T-helper 17 cell (primary cell): ENCODE results near the gene CIDEA. TPM values are rescaled to one million over a fixed set of nuclear protein-coding genes. Genes with fewer than 3 reads are reported as not detected.

Experiments
- ATAC-seq: fragments of 150-1000 bp; cut with Tn5 transposase; 2 replicates; pipeline ENCODE4 v1.10.0; 2021; ENCODE audit warnings: mild to moderate bottlenecking, moderate library complexity
- DNase-seq, 3 donors: peaks; one replicate each; pipeline versions ENCODE4 v3.0.0 to v3.0.0-alpha.2; 2020 to 2021
- H3K9me3 ChIP-seq: one replicate; pipeline ENCODE4 v1.7.0; 2013; ENCODE audit warnings: low read length, mild to moderate bottlenecking; ENCODE audit not compliant: control insufficient read depth, poor library complexity, severe bottlenecking
- H3K27ac Mint-ChIP-seq: one replicate; pipeline ENCODE4 v1.8.0; 2022; ENCODE audit warnings: mild to moderate bottlenecking, moderate library complexity, mixed read lengths
- H3K27me3 Mint-ChIP-seq: one replicate; pipeline ENCODE4 v1.8.0; 2022; ENCODE audit warnings: mixed read lengths
- H3K36me3 Mint-ChIP-seq: one replicate; pipeline ENCODE4 v1.8.0; 2022; ENCODE audit warnings: low read depth, mixed read lengths
- H3K4me1 Mint-ChIP-seq: one replicate; pipeline ENCODE4 v1.8.0; 2022; ENCODE audit warnings: mild to moderate bottlenecking, mixed read lengths
- H3K4me3 Mint-ChIP-seq: one replicate; pipeline ENCODE4 v1.8.0; 2022; ENCODE audit warnings: mild to moderate bottlenecking, moderate library complexity, mixed read lengths
- total RNA-seq, 4 donors: library from RNA in 2 of 4; stranded (reverse) in 2 of 4; gene quantifications; one replicate each; pipeline ENCODE4 v1.2.3 and lab custom pipeline; 2022 to 2026

CIDEA gene
- total RNA-seq, 2 donors from 2014 or later: not detected

DNA sequence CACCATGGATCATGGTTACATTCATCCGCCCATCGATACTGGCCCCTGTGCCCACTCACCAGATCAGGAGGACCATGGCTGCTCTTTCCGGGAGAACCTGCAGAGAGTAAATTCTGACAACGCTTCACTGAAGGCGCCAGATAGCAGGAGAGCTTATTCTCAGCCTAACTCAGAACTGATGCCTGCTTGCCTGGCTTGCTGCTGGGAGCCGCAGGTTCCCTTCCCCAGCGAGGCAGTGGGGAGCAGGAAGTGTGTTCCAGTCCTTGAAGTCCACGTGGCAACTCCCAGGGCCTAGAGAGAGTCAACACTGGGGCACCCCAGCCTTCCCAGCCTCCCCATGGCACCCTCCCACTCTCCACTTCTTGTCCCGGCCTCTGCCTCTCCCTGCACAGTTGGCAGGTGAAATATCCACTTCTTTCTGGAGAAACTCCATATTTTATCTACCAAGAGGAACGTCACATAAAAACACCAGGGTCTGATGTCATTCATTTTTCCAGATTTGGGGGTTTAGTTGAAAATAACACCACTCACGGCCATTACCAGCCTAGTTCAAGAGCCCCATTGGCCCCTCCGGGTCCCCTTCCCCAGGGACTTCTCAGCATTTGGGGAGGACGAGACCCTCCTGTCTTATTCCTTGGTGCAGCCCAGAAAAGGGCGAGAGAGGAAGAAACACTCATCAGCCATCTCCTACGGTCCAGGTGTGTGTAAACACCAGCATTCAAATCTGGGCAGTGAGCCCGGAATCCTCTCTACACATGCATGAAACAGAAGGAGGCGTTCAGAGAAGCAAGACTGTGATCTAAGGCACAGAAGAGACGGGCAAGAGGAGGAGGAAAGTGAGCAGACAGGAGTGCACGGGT is 50.4 kb downstream of the CIDEA start:
- no peak for ATAC-seq
- no peak overlapping the region for H3K27ac Mint-ChIP-seq
- no peaks in the 10 kb centered on the region for H3K9me3 ChIP-seq
- peaks cover 68% of the 10 kb centered on the region for H3K27me3 Mint-ChIP-seq
- peaks cover 6% of the 10 kb centered on the region for H3K4me1 Mint-ChIP-seq
- DNase-seq: no peak
- H3K36me3 Mint-ChIP-seq: no peaks in the 10 kb centered on the region
- H3K4me3 Mint-ChIP-seq: no peak overlapping the region

DNA sequence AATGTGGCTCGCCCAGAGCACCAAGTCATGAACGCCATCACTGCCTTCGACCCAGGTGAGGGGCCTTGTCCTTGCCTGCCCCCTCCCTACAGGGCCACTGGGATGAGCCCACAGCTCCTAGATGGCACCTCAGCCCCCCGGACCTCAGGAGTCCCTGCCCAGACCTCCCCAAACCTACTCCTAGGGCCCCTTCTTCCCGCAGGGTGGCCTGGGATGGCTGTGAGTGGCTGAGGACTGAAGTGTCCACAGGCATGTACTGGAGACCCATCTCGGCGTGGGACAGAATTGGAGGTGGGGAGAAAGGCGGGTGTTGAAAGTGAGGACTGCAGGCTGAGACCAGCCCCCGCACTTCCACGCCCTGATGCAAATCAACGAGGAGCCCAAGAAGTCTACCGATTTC is 51.0 kb downstream of the CIDEA start:
- no peak for ATAC-seq
- DNase-seq: no peak
- H3K9me3 ChIP-seq: no peaks in the 10 kb centered on the region
- Mint-ChIP-seq H3K4me1 (peaks cover 6% of the 10 kb centered on the region), H3K36me3 (no peaks in the 10 kb centered on the region), H3K27ac (no peak overlapping the region), H3K27me3 (peaks cover 65% of the 10 kb centered on the region), H3K4me3 (no peak overlapping the region)

DNA sequence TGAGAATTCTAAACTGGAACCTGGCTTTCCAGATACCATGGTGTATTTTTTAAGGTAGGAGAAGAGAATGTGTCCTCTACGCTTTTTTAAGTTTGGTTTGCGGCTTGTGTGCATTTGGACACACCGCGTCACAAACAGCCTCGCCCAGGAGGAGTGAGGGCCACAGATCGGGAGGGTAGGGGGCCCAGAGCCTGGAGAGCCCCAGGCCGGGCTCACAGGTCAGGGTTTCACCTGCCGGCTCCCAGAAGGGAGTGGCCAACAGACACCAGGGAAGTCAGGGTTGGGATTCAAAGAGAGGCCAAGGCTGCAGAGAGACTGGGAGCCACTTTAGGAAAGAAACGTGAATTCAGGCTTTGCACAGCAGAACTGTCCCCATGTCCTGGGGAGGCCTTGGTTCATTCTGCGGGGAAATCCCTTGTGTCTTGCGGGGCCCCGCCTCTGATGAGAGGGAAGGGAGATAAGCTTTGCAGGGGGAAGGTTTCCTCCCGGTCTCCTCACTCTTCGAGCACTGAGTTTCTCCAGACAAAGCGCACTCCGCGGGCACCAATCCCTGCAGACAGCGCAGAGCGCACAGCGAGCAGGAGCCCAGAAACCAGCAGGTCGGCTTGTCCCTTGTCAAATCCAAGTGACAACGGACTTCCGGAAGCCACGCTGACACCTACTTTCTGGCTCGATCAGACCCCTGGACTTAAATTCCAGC is 51.9 kb downstream of the CIDEA start:
- peaks cover 56% of the 10 kb centered on the region for H3K27me3 Mint-ChIP-seq
- DNase-seq: no peak
- H3K4me1 Mint-ChIP-seq: peaks cover 6% of the 10 kb centered on the region
- no peak overlapping the region for H3K27ac Mint-ChIP-seq
- no peaks in the 10 kb centered on the region for H3K36me3 Mint-ChIP-seq
- peak overlapping the region; percentile 41 for H3K4me3 Mint-ChIP-seq
- ATAC-seq: no peak
- H3K9me3 ChIP-seq: no peaks in the 10 kb centered on the region

DNA sequence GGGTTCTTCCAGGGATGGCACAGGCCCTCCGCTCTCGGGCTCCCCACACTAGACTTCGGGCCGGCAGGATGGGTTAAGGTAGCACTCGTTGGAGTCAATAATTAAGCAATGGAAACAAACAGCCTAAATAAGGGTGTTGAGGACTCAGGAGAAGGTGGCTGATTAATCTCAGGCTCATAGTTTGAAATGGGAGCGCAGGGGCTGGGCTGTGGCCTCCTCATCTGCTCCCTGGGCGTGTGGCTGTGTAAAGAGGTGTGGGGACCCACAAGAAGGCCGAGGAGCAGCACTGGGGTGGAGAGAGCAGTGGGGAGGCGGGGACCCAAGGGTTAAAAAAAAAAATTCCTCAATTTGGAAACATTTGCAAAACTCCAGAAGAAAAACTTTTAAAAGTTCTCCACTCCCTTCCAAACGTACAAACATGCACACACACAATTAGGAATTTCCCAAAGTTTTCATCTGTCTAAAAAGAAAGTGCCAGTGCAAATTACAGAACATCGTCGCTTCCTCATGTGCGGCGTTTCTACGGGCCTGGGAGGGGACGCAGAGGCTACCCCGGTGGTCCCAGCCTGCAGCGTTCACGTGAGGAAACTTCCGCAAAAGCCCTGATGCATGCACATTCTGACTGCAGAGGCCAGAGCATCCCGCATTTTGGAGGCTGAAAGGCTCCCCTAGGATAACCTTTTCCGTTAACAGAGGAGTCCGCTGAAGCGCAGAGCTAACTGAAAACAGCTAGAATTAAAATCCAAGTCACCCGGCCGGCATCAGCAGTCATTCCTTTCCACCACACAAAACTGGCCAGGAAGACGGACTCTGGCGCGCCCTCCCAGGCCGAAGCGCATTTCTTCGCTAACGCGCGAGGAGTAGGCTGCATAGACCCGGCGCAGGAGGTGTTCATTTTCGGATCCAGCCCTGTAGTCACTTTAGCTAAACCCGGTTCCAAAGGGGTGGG is 52.9 kb downstream of the CIDEA start:
- Mint-ChIP-seq H3K4me3 (peak overlapping the region; percentile 86), H3K36me3 (no peaks in the 10 kb centered on the region), H3K4me1 (peaks cover 6% of the 10 kb centered on the region), H3K27ac (no peak overlapping the region), H3K27me3 (peaks cover 47% of the 10 kb centered on the region)
- H3K9me3 ChIP-seq: no peaks in the 10 kb centered on the region
- DNase-seq (no peak), ATAC-seq (no peak)

DNA sequence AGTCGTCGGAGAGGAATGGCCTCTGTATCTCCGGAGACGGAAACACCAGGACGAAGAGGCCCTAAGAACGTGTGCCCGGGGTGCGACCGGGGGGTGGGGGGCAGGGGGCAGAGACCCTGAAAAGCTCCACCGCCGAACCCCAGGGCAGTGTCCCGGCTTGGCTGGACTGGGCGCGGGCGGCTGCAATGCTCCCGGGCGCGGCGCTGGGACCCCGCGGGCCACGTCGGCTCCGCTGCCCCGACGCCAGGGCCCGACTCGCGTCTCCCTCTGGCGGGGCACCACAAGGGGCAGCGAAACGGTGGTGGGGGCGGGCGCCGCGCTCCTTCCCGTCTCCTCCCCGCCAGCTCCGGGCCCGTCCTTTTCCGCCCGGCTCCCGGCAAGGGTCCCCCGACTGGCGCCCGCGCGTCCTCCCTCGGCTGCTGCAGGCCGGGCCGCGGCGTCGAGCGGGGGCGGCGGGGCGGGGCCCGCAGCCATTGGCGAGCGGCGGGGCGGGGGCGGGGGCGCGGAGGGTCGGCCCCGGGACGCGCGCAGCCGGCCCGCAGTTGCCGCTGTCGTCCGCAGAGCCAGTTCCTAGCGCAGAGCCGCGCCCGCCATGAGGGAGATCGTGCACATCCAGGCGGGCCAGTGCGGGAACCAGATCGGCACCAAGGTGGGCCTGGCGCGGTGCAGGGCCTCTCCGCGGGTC is 53.7 kb downstream of the CIDEA start, which contains the start of gene TUBB6:
Gene TUBB6, plus strand, starts transcription at position 541 of the 685 bp plus-strand sequence. Its CDS starts 52 bp downstream, at position 593.
- Mint-ChIP-seq H3K4me1 (peaks cover 6% of the 10 kb centered on the region), H3K4me3 (peak within 1 kb of the TSS; percentile 86), H3K27ac (no peak within 1 kb of the TSS), H3K36me3 (no peaks in the 10 kb centered on the region), H3K27me3 (peaks cover 44% of the 10 kb centered on the region)
- H3K9me3 ChIP-seq: peaks cover 3% of the 10 kb centered on the region
- peak; percentile 50 for ATAC-seq
- DNase-seq: no peak

DNA sequence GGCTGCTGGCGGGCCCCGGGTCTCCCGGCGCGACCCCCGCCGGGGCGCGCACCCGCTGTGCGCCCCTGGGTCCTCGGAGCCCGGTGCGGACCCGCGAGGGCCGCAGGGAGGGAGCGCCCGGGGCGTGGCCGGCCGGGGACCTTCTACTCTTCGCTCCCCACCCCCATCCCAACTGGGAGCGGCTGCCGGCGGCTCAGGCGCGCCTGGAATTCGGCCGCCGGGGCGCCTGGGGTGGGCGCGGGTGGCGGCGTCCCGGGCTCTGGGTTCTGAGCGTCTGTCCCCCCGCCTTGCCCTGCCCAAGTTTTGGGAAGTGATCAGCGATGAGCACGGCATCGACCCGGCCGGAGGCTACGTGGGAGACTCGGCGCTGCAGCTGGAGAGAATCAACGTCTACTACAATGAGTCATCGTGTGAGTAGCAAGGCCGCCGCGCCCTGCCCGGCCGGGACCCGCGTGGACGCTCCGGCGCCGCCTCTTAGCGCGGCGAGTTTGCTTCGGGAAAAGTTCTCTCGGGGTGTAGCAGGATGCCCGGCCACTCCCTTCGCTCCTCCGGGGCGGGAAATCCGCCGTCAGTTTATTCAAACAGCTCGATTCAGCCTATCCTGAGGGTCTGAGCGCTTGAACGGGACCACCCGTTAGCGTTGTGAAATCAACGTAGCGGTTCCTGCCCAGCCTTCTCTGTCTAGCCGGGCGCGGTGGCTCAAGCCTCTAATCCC is 54.4 kb downstream of the CIDEA start:
- Mint-ChIP-seq H3K4me1 (peaks cover 6% of the 10 kb centered on the region), H3K27ac (no peak overlapping the region), H3K36me3 (no peaks in the 10 kb centered on the region), H3K4me3 (peak overlapping the region; percentile 74), H3K27me3 (peaks cover 44% of the 10 kb centered on the region)
- ATAC-seq: peak; percentile 47
- H3K9me3 ChIP-seq: peaks cover 3% of the 10 kb centered on the region
- DNase-seq: no peak

DNA sequence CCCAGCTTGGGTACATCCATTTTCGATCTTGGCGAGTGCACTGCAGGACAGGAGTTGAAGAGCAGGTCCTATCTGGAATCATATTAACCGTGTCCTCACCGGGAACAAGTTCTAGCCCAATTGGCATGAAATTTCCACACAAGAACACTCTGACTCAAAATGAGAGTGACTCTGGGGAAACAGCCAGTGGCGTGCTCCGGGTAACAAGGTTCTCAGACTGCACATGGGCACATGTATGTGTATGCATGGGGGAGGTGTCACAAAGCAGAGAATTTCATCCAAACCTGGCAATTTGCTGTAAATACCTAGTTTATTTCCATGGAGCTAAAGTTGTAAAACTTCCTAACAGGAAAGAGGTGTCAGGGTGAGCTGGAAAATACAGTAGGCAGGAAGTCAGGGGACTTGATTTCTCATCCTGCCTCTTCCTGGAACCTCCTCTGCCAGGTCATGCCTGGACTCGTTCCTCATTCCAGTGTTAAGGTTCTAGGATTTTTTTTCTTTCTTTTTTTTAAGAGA is 55.6 kb downstream of the CIDEA start:
- ATAC-seq (no peak), DNase-seq (no peak)
- Mint-ChIP-seq H3K4me3 (no peak overlapping the region), H3K4me1 (peaks cover 6% of the 10 kb centered on the region), H3K27me3 (peaks cover 36% of the 10 kb centered on the region), H3K27ac (no peak overlapping the region), H3K36me3 (no peaks in the 10 kb centered on the region)
- H3K9me3 ChIP-seq: peaks cover 3% of the 10 kb centered on the region

DNA sequence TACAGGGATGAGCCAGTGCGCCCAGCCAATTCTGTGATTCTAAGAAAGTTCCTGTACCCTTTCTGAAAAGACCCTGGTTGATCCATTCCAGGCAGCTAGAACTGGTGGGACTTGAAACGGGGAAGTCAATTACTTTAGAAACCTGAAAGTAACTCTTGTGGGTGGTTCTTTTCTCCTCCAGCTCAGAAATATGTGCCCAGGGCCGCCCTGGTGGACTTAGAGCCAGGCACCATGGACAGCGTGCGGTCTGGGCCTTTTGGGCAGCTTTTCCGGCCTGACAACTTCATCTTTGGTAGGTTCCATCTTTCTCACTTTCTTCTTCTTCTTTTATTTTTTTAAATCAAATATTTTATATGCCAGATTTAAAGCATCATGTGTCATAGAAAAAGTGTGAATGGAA is 56.6 kb downstream of the CIDEA start:
- DNase-seq (no peak), ATAC-seq (no peak)
- H3K27me3 Mint-ChIP-seq: peaks cover 26% of the 10 kb centered on the region
- H3K27ac Mint-ChIP-seq: no peak overlapping the region
- peaks cover 3% of the 10 kb centered on the region for H3K9me3 ChIP-seq
- H3K36me3 Mint-ChIP-seq: no peaks in the 10 kb centered on the region
- H3K4me3 Mint-ChIP-seq: no peak overlapping the region
- H3K4me1 Mint-ChIP-seq: peaks cover 6% of the 10 kb centered on the region

DNA sequence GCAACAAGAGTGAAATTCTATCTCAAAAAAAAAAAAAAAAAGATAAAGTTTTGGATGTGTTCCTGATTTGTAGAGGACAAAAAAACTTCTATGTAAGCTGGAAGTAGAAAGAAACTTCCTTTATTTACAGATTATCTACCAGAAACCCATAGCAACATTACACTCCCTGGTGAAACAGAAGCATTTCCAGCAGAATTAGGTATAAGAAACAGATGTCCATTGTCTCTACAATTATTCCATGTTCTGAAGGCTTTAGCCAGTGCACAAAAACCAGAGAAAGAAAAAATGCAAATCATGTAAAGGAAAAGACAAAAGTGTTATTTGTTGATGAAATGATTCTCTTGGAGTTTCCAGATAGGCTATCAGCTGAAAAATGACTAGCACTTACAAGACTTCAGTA is 58.8 kb downstream of the CIDEA start:
- DNase-seq (no peak), ATAC-seq (no peak)
- peaks cover 3% of the 10 kb centered on the region for H3K9me3 ChIP-seq
- Mint-ChIP-seq H3K4me3 (no peak overlapping the region), H3K27me3 (peaks cover 7% of the 10 kb centered on the region), H3K4me1 (no peaks in the 10 kb centered on the region), H3K27ac (no peak overlapping the region), H3K36me3 (no peaks in the 10 kb centered on the region)

DNA sequence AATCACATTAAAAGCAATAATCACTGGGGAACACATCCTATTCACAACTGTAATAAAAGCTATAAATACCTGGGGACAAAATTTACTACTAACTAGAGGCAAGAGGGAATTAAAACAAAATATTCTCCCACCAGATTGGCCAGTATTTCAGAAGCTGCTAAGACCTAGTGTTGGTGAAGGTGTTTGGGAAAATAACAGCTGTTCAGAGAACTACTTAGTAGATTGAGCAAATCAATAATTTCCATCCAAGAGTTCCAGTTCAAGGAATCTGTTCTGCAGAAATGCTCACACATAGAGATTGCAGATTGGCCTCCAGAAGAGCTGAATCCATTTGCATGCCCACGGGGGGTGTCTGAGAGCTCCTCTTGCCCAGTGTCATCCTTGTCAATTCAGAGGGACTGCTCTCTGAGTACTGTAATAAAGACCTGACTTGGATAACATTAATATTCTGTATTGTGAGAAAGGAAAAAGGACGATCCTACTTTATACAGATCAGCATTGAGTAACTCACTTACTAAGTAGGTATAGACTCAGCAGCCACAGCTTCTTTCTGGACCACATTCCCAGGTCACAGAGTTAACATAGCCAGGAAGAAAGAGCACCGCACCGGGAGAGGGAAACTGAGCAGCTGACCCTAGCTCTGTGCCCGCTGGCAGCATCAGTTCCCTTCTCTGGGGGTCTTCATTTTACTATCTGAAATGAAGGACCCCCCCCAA is 59.5 kb downstream of the CIDEA start:
- H3K4me1 Mint-ChIP-seq: peaks cover 3% of the 10 kb centered on the region
- H3K27me3 Mint-ChIP-seq: peaks cover 7% of the 10 kb centered on the region
- no peaks in the 10 kb centered on the region for H3K36me3 Mint-ChIP-seq
- H3K4me3 Mint-ChIP-seq: no peak overlapping the region
- DNase-seq: no peak
- ATAC-seq: no peak
- H3K9me3 ChIP-seq: peaks cover 3% of the 10 kb centered on the region
- no peak overlapping the region for H3K27ac Mint-ChIP-seq

DNA sequence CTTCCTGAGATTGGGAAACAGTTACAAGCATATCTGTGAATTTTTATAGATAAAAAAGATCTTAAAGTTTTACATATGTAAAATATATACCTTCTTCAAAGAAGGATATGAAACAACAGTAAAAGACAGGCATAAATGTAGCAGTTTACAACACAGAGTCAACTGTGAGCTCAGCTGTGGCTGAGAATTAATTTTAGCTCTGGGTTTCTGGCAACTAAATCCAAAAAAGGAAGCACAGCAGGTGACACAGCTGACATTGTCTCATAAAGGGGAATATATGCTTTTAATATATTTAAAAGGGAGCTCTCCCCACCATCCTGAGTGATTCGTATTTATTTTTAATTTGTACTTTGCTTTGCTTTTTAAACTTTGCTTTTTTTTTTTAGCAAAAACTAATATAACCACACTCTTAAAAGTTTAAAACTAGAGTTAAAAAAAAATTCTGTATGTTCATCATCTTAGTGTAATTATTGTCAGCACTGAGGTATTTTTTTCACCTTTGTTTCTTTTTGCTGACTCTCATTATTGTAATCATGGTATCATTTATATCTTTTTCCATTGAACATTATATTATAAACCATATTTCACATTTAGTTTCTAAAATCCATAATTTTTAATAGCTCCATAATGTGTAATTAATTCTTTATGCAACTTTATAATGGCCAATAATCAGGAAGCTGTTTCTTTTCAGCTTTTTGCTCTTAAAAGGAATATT is 60.6 kb downstream of the CIDEA start:
- Mint-ChIP-seq H3K4me1 (peaks cover 3% of the 10 kb centered on the region), H3K27me3 (peaks cover 2% of the 10 kb centered on the region), H3K27ac (no peak overlapping the region), H3K36me3 (no peaks in the 10 kb centered on the region), H3K4me3 (no peak overlapping the region)
- DNase-seq: no peak
- no peak for ATAC-seq
- peaks cover 3% of the 10 kb centered on the region for H3K9me3 ChIP-seq
